Stimulated activated CD4-positive, alpha-beta T cell treated with anti-CD3 and anti-CD28 coated beads, Interleukin-15, amount 100 ng/mL, for 24 hours (primary cell): Measurements from ENCODE around the gene URI1.
"Not testable (repeated sequence)": the region's sequence is repeated elsewhere in the genome, so short reads cannot be mapped to it uniquely, and the experiment has no call there.

ENCODE experiments used
- DNase-seq: peaks from one replicate; pipeline ENCODE4 v3.0.0-alpha.2; 2020

Gene URI1

DNA sequence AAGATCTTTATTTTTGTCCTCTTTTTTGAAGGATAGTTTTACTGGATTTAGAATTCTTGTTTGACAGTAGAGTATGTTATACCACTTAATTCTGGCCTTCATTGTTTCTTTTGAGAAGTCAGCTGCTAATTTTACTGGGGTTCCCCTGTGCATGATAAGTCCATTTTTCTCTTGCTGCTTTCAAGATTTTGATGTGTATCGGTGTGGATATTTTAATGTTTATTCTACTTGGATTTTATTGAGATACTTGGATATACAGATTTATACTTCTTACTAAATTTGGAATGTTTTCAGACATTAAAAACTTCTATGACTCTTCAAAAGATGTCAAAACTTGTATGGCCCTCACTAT is 86.9 kb downstream of the URI1 start:
- no peak for DNase-seq

- no peak for DNase-seq
Observed at GRCh38 chr19:30029721-30030510, 87.9 kb downstream of the URI1 start.

GRCh38 chr19:30034321-30034720 is 92.3 kb downstream of the URI1 start:
- DNase-seq: no peak

GRCh38 chr19:30036154-30037129 is 94.4 kb downstream of the URI1 start:
- DNase-seq: no peak

DNA sequence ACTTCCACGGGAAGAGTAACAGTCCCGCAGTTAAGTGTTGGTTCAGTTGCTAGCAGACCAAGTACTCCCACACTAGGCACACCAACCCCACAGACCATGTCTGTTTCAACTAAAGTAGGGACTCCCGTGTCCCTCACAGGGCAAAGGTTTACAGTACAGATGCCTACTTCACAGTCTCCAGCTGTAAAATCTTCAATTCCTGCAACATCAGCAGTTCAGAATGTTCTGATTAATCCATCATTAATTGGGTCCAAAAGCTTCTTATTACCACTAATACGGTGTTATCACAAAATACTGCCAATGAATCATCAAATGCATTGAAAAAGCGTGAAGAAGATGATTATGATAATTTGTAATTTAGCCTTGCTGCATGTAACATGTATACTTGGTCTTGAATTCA is 95.8 kb downstream of the URI1 start:
- no peak for DNase-seq

DNA sequence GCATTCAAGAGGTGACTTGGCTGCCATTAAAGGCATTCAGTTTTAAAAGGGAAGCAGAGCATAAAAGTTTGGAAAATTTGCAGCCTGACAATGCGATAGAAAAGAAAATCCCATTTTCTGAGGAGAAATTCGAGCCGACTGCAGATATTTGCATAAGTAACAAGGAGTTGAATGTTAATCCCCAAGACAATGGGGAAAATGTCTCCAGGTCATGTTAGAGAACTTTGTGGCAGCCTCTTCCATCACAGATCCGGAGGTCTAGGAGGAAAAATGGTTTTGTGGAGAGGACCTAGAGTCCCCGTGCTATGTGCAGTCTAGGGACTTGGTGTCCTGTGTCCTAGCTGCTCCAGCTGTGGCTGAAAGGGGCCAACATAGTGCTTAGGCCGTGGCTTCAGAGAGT is 99.9 kb downstream of the URI1 start:
- not testable (repeated sequence) for DNase-seq

- DNase-seq: not testable (repeated sequence)
Observed at GRCh38 chr19:30043008-30043407, 101.0 kb downstream of the URI1 start.

- no peak for DNase-seq
Observed at GRCh38 chr19:30044273-30045248, 102.5 kb downstream of the URI1 start.

- DNase-seq: no peak
Observed at GRCh38 chr19:30046522-30046921, 104.5 kb downstream of the URI1 start.

GRCh38 chr19:30047432-30047831 is 105.4 kb downstream of the URI1 start:
- no peak for DNase-seq

DNA sequence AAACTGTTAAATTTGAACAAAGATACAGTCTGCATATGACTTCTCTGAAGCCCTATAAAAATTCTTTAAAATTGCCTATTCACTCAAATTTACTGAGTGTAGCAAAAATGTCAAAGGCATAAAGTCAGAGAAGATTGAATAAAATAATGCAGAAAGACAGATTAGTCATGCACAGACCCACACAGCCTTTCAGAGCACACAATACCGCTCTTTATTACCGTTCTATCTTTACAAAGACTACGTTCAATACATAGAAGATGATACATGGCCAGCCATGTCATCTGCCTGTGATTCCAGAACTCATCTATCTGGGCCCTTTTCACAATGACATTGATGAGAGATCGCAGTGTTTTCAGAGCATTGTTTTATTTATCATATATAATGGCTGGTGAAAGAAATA is 107.2 kb downstream of the URI1 start:
- no peak for DNase-seq

GRCh38 chr19:30049846-30050667 is 108.0 kb downstream of the URI1 start:
- no peak for DNase-seq

DNA sequence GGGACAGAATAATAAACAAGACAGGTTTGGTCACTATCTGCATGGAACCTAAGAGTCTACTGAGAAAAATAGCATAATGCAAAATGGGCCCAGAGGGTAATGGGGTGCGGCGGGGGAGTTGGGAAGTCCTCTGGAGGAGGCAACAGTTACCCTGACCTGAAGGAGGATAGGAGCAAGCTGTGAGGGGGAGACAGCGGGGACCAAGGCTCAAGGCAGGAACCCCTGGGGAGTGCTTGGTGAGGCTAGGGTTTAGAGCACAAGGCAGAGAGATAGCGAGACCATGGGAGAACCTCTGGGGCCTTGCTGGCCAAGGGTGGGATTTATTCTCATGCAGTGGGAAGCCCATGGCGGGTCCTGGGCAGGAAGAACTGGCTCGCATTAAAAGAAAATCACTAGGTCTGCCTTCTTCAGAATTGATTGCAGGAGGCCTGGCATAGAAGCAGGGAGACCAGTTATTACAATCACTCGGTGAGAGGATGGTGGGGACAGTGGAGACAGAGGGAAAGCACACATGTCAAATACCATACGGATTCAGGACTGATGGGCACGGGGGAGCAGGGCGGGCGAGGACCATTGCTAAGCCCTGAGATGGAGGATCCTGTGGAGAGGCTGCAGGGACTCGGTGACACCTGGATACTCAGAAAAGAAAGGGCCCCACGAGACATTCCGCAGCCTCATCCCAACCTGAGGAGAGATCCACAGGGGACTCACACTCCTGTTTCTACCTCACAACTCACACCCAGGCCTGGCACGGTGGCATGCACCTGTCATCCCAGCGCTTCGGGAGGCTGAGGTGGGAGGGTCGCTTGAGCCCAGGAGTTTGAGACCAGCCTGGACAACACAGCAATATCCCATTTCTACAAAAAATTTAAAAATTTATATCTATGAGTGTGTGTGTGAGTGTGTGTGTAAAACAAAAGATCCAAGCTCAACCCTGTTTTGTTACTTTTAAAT is 110.4 kb downstream of the URI1 start:
- DNase-seq: no peak

GRCh38 chr19:30053558-30053957 is 111.5 kb downstream of the URI1 start:
- no peak for DNase-seq

- no peak for DNase-seq
Observed at GRCh38 chr19:30054210-30054609, 112.2 kb downstream of the URI1 start.

GRCh38 chr19:30056580-30056979 is 114.5 kb downstream of the URI1 start:
- DNase-seq: no peak

- DNase-seq: no peak
Observed at GRCh38 chr19:30059741-30060457, 117.9 kb downstream of the URI1 start.

- DNase-seq: no peak
Observed at GRCh38 chr19:30060531-30061222, 118.6 kb downstream of the URI1 start.
